Kidney epithelial cell (primary cell): ENCODE data around the gene ARL16. TPM values are rescaled to one million over a fixed set of nuclear protein-coding genes. Genes with fewer than 3 reads are reported as not detected.

Source experiments
- DNase-seq: peaks from one replicate; pipeline ENCODE4 v3.0.0-alpha.2; 2010; ENCODE audit warnings: low read depth
- H3K27me3 ChIP-seq: 2 replicates; pipeline ENCODE4 v1.6.0; 2011; ENCODE audit warnings: low read length; ENCODE audit not compliant: control insufficient read depth, insufficient read depth
- H3K36me3 ChIP-seq: 2 replicates; pipeline ENCODE4 v1.5.1; 2011; ENCODE audit warnings: low read length; ENCODE audit not compliant: control insufficient read depth, insufficient read depth
- H3K4me3 ChIP-seq: 2 replicates; pipeline ENCODE4 v1.5.1; 2011; ENCODE audit warnings: low read depth, mild to moderate bottlenecking, control low read depth, low read length
- CTCF ChIP-seq: IDR thresholded peaks from 2 replicates; pipeline ENCODE4 v1.5.1; 2011; ENCODE audit warnings: mild to moderate bottlenecking, moderate library complexity, low read length, control low read depth, inconsistent platforms; ENCODE audit not compliant: insufficient read depth, poor library complexity, severe bottlenecking
- total RNA-seq: library from RNA; depleted of rRNA; stranded (reverse); fragments of >200 nt; gene quantifications from 2 replicates; pipeline ENCODE4 v1.2.3, GENCODE V29; 2015

The ARL16 gene
- total RNA-seq, 1 donor from 2014 or later: 67.1 TPM

DNA sequence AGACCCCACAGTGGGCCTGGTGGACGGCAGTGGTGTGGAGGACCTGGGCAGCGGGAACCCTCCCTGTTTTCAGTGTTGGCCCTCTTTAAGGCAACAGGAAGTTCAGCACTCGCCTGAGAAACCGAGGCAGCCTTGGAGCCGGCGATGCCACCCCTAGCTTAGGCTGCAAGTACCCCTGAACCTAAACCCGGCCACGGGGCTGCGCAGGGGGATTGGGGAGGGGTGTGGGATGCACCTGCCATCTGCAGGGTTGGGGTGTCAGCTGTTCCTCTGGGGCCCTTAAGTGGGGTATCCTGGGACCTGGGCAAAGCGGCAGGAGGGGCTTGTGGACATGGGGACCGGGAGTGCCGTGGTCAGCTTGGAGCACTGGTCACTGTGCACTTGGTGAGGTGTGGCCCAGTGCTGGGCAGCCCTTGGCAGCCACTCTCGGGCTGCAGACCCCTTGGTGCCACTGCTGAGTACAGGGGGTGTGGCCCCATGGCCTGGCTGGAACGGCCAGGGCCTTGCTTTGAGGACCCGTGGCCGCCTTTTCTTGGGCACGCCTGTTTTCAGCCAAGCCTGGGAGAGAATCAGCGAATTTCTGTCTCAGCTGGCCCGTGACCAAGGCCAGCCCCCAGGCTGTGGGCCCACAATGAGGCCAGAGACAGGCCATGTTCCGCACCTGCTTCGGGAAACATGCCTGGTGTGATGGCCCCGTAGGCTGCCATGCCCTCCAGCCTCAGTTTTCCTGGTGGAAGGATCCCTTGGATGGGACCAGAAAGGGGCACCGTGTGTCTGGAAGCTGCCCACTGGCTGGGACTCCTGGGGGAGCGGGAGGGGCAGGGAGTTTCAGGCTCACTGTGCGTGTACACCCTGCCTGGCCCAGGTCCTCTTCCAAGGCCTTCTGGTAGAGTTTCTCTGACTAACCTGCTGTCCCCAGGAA lies 24.4 kb upstream of the ARL16 start:
- no peaks in the 10 kb centered on the region for H3K27me3 ChIP-seq

GRCh38 chr17:81706757-81707624 lies 23.4 kb upstream of the ARL16 start:
- H3K4me3 ChIP-seq: no peak overlapping the region
- no peaks in the 10 kb centered on the region for H3K27me3 ChIP-seq
- peaks cover 1% of the 10 kb centered on the region for H3K36me3 ChIP-seq
- DNase-seq: no peak
- TF ChIP-seq CTCF: no peak

More for the DNA sequence above, 24.4 kb upstream of the ARL16 start:
- H3K36me3 ChIP-seq: peaks cover 1% of the 10 kb centered on the region
- no peak for TF ChIP-seq CTCF
- DNase-seq: no peak
- H3K4me3 ChIP-seq: no peak overlapping the region

DNA sequence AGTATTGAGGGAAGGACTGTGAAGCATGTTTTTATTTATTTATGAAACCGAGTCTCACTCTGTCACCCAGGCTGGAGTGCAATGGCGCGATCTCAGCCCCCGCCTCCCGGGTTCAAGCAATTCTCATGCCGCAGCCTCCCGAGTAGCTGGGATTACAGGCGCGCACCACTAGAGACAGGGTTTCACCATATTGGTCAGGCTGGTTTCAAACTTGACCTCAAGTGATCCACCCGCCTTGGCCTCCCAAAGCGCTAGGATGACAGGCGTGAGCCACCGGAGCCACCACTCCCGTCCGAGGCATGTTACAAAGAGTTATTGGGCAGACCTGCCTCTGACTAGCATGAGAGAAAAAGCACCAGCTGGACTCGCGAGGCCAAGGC lies 22.6 kb upstream of the ARL16 start:
- H3K27me3 ChIP-seq: no peaks in the 10 kb centered on the region
- DNase-seq: no peak
- TF ChIP-seq CTCF: no peak

GRCh38 chr17:81705518-81706231 lies 22.1 kb upstream of the ARL16 start:
- H3K4me3 ChIP-seq: no peak overlapping the region
- H3K36me3 ChIP-seq: peaks cover 5% of the 10 kb centered on the region
- no peak for DNase-seq
- TF ChIP-seq CTCF: no peak
- no peaks in the 10 kb centered on the region for H3K27me3 ChIP-seq

More for the DNA sequence above, 22.6 kb upstream of the ARL16 start:
- Histone ChIP-seq H3K4me3 (no peak overlapping the region), H3K36me3 (peaks cover 3% of the 10 kb centered on the region)

DNA sequence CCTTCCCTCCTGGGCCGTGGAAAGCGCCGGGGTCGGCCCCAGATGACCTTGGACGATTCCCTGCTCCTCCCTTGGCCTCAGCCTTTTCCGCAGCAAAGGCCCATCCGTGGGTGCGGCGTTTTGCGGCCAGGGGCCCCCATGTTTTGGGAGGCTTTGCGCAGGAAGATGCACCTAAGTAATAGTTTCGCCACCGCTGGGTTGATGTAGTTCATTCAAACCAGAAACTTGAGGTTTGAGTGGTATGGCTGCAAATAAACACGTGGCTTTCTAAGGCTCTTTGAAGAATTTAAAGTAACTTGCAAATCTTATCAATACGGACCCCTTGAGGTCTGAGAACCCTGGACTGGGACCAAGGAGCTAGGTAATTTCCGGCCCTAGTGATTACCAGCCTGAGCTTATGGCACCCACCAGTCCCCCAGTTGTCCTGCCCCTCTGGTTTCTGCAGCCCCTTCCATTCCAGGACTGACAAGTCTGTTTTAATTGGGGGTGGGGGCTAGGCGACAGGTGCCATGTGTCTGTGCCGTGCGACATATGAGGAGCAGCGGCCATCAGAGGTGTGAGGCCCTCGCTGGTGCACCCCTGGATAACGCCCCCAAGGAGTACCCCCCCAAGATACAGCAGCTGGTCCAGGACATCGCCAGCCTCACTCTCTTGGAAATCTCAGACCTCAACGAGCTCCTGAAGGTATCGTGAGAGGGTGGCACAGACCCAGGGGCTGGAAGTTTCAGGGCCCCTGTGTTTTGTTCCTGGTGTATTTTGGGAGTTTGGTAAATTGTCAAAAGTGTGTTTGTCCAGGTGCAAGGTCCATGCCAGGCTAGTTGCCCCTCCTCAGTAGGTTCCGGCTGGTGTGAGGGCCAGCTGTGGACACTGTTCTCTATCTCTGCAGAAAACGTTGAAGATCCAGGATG lies 20.4 kb upstream of the ARL16 start:
- no peak for TF ChIP-seq CTCF
- H3K36me3 ChIP-seq: peaks cover 6% of the 10 kb centered on the region
- DNase-seq: no peak
- H3K4me3 ChIP-seq: peak overlapping the region; percentile 91
- H3K27me3 ChIP-seq: no peaks in the 10 kb centered on the region
